ENCODE measurements around the gene KCTD20. TPM values are rescaled to one million over a fixed set of nuclear protein-coding genes. Genes with fewer than 3 reads are reported as not detected.

KCTD20 gene
- total and polyA plus RNA-seq, 2 of the 13 experiments (the other 11 are each of a cell fraction or from before 2014, with no cell fraction given), result 52.7 to 67.1 TPM

- TF ChIP-seq RXRB (CRISPR knock-in tag; IDR thresholded peaks at IDR 0.05; ENCODE audit: borderline replicate concordance) (peak; percentile 53; the same call in 1 of the 2 replicates), KDM5B (CRISPR knock-in tag; IDR thresholded peaks at IDR 0.05; ENCODE audit: borderline replicate concordance) (peak; percentile 90), MXI1 (IDR thresholded peaks at IDR 0.05; ENCODE audit: borderline replicate concordance, low read depth, low read length) (peak; percentile 81; the same call in 1 of the 3 replicates), RBFOX2 (IDR thresholded peaks at IDR 0.05; ENCODE audit: low read depth, low read length) (peak; percentile 82), REPIN1 (CRISPR knock-in tag; IDR thresholded peaks at IDR 0.05; ENCODE audit: borderline replicate concordance, low read depth) (peak; percentile 85; the same call in 1 of the 2 replicates), RBAK (CRISPR knock-in tag; IDR thresholded peaks at IDR 0.05) (no peak), FUBP1 (CRISPR knock-in tag; IDR thresholded peaks at IDR 0.05; ENCODE audit: borderline replicate concordance) (no peak), SRSF4 (IDR thresholded peaks at IDR 0.05; ENCODE audit: low read depth, low read length, poor library complexity, severe bottlenecking) (no peak), ZBTB42 (CRISPR knock-in tag; IDR thresholded peaks at IDR 0.05) (no peak), ZNF143 (CRISPR knock-in tag; IDR thresholded peaks at IDR 0.05) (no peak; the same call in 1 of the 2 replicates), RXRA (CRISPR knock-in tag; IDR thresholded peaks at IDR 0.05) (peak; percentile 69; the same call in 1 of the 2 replicates), ZNF207 (IDR thresholded peaks at IDR 0.05; ENCODE audit: borderline replicate concordance) (no peak), ZHX1 (CRISPR knock-in tag; IDR thresholded peaks at IDR 0.05; ENCODE audit: low read depth) (peak; percentile 57; the same call in 1 of the 2 replicates), ZNF414 (CRISPR knock-in tag; IDR thresholded peaks at IDR 0.05) (no peak), ATF5 (CRISPR knock-in tag; IDR thresholded peaks at IDR 0.05; ENCODE audit: low read depth) (no peak), SMARCE1 (IDR thresholded peaks at IDR 0.05; ENCODE audit: borderline replicate concordance) (no peak), REXO4 (CRISPR knock-in tag; IDR thresholded peaks at IDR 0.05; ENCODE audit: borderline replicate concordance) (no peak), MED8 (CRISPR knock-in tag; IDR thresholded peaks at IDR 0.05; ENCODE audit: insufficient replicate concordance) (peak; percentile 74), SALL2 (CRISPR knock-in tag; IDR thresholded peaks at IDR 0.05) (peak; percentile 76)
- TF ChIP-seq, protein P1, sequence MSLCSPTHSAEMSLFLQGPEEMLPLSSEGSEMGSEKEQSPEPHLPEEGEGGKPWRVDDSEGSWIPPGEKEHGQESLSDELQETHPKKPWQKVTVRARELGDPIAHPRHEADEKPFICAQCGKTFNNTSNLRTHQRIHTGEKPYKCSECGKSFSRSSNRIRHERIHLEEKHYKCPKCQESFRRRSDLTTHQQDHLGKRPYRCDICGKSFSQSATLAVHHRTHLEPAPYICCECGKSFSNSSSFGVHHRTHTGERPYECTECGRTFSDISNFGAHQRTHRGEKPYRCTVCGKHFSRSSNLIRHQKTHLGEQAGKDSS (CRISPR knock-in tag; IDR thresholded peaks at IDR 0.05; ENCODE audit: borderline replicate concordance, low read depth), result peak; percentile 70; the same call in 1 of the 2 replicates
These were observed 19.5 kb upstream of the KCTD20 start (continued) for GRCh38 chr6:36423101-36423824.

Data from HepG2 (cell line).